Fibroblast of skin of right quadriceps (primary cell): ENCODE measurements around the gene MMP24.
"Not testable (repeated sequence)": the region's sequence is repeated elsewhere in the genome, so short reads cannot be mapped to it uniquely, and the experiment has no call there.

ENCODE experiments used
- DNase-seq: peaks from one replicate; pipeline ENCODE4 v3.0.0-alpha.2; 2013

Gene MMP24

GRCh38 chr20:35262321-35262720 lies 35.8 kb downstream of the MMP24 start:
- DNase-seq = not testable (repeated sequence)

DNA sequence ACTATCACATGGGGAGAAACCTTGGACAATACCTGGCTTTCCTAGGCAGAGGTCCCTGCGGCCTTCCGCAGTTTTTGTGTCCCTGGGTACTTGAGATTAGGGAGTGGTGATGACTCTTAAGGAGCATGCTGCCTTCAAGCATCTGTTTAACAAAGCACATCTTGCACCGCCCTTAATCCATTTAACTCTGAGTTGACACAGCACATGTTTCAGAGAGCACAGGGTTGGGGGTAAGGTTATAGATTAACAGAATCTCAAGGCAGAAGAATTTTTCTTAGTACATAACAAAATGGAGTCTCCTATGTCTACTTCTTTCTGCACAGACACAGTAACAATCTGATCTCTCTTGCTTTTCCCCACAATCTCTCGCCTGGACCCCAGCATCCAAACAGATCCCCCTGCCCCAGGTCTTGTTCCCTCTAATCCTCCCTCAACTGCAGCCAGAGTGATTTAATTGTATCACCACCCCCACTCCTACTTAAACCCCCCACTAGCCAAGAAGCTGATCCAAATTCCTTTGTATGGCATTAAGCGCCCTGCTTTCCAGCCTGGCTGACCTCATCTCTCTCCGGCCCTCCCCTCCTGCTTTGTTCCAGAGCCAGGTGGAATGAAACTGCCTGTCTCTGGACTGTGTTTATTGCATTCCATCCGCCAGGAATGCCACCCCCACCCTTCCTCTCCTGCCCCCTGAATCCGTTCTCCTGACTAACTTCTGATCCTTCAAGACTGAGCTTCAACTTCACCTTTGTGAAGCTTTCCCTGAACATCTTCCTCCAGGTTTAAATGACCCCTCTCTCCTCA lies 36.4 kb downstream of the MMP24 start:
- DNase-seq = peak; percentile 77

DNA sequence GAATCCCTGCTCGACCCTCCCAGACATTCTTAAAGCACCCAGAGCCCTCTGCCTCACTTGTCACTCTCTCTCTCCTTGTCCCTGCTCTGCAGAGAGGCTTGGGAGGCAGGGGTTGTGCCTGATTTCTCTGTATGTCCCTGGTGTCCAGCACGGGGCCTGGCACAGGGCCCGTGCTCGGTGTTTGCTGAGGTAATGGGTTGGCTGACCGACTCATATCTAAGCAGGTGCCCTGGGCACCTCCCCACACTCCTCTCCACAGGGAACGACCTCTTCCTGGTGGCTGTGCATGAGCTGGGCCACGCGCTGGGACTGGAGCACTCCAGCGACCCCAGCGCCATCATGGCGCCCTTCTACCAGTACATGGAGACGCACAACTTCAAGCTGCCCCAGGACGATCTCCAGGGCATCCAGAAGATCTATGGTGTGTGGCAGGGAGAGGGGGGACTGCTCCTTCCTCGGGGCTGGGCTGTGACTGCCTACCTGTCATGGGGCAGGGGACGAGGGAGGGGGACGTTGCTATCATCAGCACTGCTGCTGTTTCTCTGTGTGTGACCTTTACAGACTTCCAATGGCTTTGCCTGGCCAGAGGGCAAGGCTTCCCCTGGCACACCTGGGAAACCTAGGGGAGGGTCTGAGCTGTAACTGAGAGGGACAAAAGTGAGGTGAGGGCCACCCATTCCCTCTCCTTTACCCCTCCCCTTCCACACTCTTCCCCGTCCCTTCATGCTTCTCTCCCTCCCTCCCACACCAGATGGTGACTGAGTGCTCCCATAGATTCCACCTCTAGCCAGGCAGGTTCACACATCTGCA lies 37.2 kb downstream of the MMP24 start:
- DNase-seq = no peak

DNA sequence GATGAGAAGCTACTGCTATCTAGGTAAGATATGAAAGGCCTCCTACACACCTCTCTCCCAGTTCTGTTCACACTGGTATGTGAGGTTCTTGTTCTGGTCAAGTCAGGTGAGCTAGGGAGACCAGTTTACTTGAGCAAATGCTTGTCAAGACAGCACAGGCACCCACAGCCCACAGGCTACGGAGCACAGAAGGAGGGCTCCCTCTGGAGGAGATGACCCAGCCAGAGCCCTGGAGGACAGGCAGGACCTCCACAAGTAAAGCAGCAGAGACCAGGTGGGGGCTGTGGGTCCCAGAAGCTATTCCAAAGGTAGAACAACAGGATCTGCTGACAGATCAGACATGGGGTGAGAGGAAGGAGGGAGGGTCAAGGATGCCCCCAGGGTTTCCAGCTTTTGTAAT lies 38.3 kb downstream of the MMP24 start:
- DNase-seq = no peak

DNA sequence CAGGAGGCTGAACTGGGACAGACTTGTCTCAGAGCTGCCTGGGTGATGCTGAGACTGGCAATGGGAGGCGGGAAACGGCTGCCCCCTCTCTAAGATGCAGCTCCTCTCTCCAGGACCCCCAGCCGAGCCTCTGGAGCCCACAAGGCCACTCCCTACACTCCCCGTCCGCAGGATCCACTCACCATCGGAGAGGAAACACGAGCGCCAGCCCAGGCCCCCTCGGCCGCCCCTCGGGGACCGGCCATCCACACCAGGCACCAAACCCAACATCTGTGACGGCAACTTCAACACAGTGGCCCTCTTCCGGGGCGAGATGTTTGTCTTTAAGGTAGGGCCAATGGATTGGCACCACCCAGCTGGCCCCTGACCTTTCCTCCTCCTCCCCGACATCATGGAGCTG lies 40.6 kb downstream of the MMP24 start:
- no peak for DNase-seq

- peak; percentile 54 for DNase-seq
Measured at GRCh38 chr20:35269055-35269781, 42.7 kb downstream of the MMP24 start.

- DNase-seq = no peak
Measured at GRCh38 chr20:35270021-35270902, 43.8 kb downstream of the MMP24 start.

DNA sequence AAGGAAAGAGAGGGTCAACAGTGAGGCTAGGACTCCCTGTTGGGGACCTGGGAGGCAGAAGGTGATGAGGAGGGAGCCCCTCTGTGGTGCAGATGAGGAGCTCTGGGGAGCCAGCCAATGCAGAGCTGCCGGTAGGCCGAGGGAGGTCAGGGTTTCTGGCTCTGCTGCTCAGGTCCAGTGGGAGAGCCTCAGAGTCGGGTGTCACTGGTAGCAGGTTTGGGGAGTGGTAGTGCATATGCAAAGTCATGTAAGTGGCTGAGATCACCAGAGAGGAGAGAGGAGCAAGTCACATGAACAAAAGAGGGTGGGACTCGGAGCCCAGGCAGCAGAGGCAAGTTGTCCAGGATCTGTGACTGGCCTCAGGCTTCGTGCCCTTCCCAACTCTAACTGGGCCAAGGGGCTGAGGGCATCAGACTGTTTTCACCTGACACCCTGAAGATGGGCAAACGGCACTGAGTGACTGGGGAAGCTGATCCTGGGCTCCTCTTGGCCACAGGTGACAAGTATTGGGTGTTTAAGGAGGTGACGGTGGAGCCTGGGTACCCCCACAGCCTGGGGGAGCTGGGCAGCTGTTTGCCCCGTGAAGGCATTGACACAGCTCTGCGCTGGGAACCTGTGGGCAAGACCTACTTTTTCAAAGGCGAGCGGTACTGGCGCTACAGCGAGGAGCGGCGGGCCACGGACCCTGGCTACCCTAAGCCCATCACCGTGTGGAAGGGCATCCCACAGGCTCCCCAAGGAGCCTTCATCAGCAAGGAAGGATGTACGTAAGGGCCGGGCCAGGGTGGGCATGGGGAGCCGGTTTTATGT lies 44.8 kb downstream of the MMP24 start:
- no peak for DNase-seq

DNA sequence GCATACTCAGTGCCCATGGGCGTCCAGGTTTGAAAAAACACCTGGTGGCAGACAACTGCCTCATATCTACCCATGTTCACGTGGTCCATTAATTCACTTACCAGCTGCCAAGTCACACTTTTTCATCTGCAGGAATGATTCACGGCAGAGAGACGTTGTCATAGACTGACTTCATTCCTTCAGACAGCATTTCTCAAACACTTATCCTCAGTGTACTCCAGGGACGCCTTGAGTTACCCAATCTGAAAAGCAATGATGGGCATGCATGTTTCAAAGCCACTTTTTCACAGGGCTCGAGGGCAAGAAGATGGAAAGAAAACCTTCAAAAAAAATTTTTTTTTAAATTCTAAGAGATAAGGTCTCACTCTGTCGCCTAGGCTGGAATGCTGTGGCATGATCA lies 45.4 kb downstream of the MMP24 start:
- DNase-seq = peak; percentile 28

DNA sequence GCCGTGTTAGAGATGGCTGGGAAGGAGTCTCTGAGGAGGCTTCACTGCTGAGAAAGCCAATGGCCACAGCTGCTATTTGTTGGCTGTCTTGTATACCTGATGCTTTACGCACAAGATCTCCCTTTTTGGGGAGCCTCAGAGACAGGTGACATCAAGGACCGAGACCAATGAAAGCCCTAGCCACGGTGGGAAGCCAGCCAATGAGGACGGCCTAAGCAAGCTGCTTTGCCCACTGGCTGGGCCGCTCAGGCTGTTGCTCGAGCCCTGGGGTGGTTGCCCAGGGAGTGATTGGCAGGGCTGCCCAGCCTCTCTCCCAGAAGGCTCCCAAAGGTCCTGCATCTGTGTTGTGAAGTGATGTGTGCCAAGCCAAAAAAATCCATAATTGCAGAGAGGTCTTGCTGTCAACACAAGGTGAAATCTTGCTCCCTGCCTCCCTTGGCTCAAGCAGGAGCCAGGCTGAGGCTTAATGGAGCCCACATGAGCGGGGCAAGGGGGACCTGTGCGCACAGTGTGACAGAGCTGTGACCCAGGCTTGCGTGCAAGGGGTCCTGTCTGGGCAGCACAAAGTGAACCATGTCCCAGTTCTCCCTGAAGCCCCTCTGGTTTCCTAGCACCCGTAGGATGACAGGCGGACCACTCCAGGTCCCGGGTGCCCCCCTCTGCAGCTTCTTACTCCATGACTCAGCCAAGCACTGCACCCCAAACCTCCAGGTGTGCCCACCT lies 47.1 kb downstream of the MMP24 start:
- DNase-seq = no peak

DNA sequence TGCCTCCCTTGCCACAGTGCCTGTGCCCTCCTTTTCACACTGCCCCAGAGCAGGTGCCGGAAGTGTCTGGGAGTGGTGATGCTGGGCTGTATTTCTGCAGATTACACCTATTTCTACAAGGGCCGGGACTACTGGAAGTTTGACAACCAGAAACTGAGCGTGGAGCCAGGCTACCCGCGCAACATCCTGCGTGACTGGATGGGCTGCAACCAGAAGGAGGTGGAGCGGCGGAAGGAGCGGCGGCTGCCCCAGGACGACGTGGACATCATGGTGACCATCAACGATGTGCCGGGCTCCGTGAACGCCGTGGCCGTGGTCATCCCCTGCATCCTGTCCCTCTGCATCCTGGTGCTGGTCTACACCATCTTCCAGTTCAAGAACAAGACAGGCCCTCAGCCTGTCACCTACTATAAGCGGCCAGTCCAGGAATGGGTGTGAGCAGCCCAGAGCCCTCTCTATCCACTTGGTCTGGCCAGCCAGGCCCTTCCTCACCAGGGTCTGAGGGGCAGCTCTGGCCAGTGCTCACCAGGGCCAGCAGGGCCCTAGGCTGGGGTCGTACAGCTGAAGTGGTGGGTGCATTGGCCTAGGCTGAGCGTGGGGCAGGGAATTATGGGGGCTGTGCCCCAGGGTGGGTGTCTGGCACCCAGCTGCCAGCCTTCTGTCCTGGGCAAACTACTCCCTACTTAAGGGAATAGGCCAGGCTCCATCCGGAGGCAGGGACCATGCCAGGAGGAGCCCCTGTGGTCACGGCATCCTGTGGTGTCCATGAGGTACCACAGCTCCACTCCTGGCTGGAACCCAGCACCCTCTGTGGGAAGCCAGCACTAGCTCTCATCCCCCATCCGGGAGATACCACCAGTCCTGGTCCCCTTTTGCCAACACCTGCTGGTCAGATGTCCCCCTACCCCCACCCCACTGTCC lies 47.9 kb downstream of the MMP24 start:
- DNase-seq = no peak

GRCh38 chr20:35275741-35276251 lies 49.3 kb downstream of the MMP24 start:
- no peak for DNase-seq

DNA sequence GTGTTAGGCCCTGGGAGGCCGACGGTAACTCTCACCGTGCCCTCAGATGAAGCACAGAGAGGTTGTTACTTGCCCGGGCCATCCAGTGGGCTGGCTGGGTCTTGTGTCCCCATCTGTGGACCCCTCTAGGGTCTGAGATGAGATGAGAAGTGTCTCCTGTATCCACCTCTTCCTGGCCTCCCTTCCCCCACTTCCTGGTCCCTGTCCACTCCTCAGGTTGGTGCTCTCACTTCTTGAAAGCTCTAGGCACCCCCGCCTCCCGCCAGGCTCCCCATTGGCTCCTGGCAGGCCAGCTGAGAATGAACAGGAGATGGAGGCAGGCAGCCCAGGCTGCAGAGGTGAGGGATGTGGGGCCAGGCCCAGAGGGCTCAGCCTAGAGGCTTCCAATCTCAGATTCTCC lies 49.9 kb downstream of the MMP24 start:
- no peak for DNase-seq

- DNase-seq = no peak
Measured at GRCh38 chr20:35277127-35277526, 50.6 kb downstream of the MMP24 start.

DNA sequence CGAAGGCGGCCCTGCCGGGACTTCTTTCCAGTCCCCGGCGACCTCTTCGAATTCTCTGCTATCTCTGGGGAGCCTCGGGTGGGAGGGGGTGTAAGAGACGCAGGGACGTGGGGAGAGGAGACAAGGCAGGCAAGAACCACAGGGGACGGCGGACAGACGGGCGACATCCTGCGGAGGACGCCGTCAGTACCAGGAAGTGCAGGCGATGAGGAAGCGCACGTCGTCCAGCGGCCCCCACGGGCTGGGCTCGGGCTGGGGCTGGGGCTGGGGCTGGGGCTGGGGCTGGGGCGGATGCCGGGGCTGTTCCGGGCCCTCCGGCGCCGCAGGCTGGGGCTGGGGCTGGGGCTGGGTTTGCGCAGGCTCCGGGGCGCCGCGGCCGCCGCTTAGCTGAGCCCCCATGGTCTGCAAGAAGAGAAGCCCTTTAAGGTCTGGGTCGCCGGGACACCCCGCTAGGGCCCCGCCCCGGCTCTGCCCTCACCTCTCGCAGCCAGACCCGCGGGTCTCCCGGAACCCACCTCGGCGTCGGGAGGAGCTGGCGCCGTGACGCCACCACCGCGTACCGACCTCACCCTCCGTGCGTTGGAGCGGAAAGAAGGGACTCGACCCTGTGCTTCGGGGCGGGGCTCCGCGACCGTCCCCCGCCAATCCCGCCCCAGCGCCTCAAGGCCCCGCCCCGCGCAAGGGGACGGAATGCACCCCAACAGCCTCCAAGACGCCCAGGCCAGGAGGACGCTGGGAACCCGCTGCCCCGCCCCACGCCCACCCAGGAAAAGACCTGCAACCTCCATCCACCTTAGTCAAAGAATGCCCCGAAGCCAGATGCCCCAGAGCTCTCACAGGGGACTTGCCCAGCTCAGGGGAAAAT lies 51.3 kb downstream of the MMP24 start, which contains the start of gene MMP24OS:
MMP24OS (minus strand) TSS at position 592 of the 865 bp plus-strand sequence; CDS start at position 399, 193 bp downstream.
- DNase-seq = peak; percentile 85

DNA sequence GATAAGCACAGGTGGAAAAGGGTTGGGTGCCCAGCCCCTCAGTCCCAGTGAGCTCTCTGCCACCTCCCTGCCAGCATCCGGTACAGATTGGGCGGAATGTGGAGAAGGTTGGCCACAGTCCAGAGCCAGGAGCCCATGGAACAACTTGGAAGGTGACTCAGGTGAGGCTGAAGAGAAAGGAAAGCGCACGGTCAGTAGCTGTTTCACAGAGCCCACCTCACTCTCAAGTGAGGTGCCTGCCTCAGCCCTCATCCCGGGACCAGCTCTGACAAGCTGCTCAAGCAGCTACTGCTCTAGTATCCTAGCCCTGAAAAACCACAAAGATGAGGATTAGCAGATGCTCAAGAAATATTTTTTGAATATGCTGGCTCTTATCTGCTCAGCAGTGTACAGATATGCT lies 52.5 kb downstream of the MMP24 start:
- DNase-seq = no peak

GRCh38 chr20:35279533-35280174 lies 53.2 kb downstream of the MMP24 start:
- DNase-seq = no peak

GRCh38 chr20:35280523-35280922 lies 54.0 kb downstream of the MMP24 start:
- no peak for DNase-seq
